Measurements from ENCODE around the gene PHF2.
A peak's percentile ranks its signal among the peaks of the same experiment; 100 is the strongest.

The PHF2 gene

DNA sequence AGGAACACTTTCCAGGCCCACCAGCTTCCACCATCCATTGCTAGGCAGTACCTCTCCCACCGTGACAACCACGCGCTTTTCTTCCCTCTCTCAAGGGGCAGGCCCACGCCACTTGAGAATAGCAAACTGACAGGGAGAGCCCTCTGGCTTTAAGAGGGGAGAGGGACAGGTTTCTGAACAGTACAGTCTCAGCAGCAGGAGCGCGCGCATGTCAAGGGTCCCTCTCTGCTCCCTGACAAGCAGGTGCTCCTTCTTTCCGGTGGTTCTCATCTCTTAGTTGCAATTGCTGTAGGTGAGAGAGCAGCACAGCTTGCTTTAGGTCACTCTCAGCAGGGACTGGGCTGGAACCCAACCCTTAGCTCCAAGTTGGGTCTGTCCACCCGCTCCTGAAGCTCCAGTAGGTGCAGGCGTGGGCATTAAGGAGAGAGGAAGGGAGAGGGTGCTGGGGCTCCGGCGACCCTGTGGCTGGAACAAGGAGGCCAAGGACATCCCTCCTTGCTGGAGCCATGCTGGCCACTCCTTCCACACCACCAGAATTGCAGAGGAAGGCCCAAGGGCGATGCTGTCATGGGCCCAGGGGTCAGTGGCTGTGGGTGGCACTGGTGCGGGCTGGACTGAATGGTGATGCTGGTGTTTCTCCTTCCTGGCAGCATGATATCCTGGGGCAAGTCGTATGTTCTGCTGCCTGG is 9.0 kb upstream of the PHF2 start:
- peak overlapping the region; percentile 96 for H3K9ac ChIP-seq
- H3K27me3 ChIP-seq: no peaks in the 10 kb centered on the region
- no peak for TF ChIP-seq Cebpa-rat (IDR thresholded peaks at IDR 0.05)
- peak overlapping the region; percentile 97 for H3K27ac ChIP-seq
- peaks cover 17% of the 10 kb centered on the region for H3K4me1 ChIP-seq
- peaks cover 15% of the 10 kb centered on the region for H3K9me3 ChIP-seq
- peak overlapping the region; percentile 98 for H3K4me2 ChIP-seq
- peaks cover 22% of the 10 kb centered on the region for H3K36me3 ChIP-seq
- no peaks in the 10 kb centered on the region; the same call in 1 of the 2 replicates for H4K20me1 ChIP-seq
- peak overlapping the region; percentile 72 for H3K4me3 ChIP-seq

DNA sequence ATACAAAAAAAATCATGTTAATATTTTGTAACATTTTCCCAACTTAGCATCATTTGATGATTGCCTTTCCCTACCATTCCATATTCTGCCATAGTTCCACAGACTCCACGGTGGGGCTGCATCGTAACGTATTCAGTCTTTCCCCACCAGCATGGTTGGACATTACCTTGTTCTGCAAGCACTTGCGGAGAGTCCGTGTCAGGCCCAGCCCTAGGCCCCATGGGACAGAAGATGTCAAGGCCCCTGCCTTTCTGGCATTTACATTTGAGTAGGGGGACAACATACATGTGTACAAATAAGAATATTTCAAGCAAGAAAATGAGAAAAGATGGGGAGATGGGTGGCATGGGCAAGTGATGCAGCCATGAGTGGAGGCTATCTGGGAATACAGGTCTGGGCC is 8.2 kb upstream of the PHF2 start:
- Histone ChIP-seq H3K4me2 (no peak overlapping the region), H3K36me3 (peaks cover 14% of the 10 kb centered on the region), H4K20me1 (no peaks in the 10 kb centered on the region; the same call in 1 of the 2 replicates), H3K9ac (no peak overlapping the region), H3K27me3 (no peaks in the 10 kb centered on the region), H3K4me1 (peaks cover 17% of the 10 kb centered on the region), H3K9me3 (peaks cover 15% of the 10 kb centered on the region), H3K27ac (no peak overlapping the region), H3K4me3 (no peak overlapping the region)
- TF ChIP-seq Cebpa-rat (IDR thresholded peaks at IDR 0.05): no peak

DNA sequence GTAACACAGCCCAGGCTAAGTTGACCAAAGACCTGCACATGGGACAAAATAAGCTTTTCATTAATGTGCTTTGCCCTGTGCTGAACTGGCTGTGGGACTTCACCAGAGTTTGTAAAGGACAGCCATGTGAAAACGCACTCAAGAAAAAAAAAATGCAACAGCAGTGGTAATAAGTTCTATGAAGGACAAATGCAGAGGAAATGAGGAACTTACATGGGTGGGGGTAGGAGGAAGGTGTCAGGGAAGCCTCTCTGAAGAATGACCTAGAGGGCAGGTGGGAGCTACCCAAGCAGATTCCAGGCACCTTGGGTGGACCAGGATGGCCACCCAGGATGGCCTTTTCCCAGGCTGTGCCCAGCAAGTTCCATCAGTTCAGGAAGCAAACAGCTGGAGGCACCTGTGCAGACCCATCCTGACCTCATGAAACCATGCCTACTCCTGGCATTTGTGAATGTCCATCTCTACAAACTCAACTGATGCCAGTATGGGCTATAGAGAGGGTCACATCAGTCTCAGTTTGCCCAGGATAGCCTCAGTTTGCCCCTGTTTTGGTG is 6.7 kb upstream of the PHF2 start:
- Histone ChIP-seq H3K9me3 (peaks cover 15% of the 10 kb centered on the region), H3K4me3 (no peak overlapping the region), H3K9ac (no peak overlapping the region), H3K4me2 (no peak overlapping the region), H4K20me1 (no peaks in the 10 kb centered on the region), H3K4me1 (peaks cover 22% of the 10 kb centered on the region), H3K27me3 (no peaks in the 10 kb centered on the region), H3K36me3 (no peaks in the 10 kb centered on the region), H3K27ac (no peak overlapping the region)
- no peak for TF ChIP-seq Cebpa-rat (IDR thresholded peaks at IDR 0.05)

DNA sequence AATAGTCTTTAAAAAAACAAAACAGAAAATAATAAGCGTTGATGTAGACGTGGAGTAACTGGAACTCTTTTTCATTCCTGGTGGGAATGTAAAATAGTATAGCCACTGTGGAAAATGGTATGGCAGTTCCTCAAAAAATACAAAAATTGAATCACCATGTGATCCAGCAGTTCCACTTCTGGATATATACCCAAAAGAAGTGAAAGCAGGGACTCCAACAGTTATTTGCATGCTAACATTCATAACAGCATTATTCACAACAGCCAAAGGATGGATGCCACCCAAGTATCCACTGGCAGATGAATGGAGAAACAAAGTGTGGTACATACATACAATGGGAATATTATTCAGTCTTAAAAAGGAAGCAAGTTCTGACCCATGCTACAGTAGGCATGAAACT is 4.2 kb upstream of the PHF2 start:
- Histone ChIP-seq H3K27me3 (no peaks in the 10 kb centered on the region), H3K36me3 (no peaks in the 10 kb centered on the region), H3K9ac (no peak overlapping the region), H3K9me3 (peaks cover 15% of the 10 kb centered on the region), H3K4me2 (no peak overlapping the region), H4K20me1 (no peaks in the 10 kb centered on the region; the same call in 1 of the 2 replicates), H3K4me1 (peaks cover 21% of the 10 kb centered on the region), H3K27ac (no peak overlapping the region), H3K4me3 (no peak overlapping the region)
- no peak for TF ChIP-seq Cebpa-rat (IDR thresholded peaks at IDR 0.05)

DNA sequence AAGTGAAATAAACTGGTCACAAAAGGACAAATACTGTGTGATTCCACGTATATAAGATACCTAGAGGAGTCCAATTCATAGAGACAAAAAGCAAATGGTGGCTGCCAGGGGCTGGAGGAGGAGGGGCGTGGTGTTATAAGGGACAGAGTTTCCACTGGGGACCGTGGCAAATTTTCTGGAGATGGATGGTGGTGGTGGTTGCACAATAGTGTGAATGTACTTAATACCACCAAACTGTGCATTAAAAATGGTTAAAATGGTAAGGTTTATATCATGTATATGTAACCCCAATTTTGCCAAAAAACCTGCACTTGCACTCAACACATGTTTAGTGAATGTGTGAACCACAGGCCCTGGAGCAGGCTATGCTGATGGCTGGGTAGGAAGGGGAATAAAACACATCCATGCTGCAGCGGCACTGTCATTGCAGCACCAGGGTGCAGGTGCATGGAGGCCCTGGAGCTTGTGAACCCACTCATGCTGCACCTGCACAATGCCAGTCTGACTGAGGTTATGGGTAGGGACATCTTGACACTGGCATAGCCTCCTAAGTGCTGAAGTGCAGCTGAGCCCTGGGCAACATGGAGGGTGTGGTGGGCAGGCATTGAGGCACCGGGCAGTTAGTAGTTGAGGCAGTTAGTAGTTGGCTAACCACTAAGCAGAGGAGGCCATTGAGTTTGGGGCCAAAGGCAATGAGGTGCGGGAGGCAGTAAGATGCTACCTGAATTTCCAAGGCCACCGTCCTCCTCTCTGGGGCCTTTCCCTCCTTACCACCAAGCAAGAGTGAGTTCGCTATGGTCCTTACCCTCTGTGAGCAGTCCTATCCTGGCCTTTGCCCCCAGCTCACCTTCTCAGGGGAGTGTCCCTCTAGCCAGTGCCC is 3.5 kb upstream of the PHF2 start:
- no peak for TF ChIP-seq Cebpa-rat (IDR thresholded peaks at IDR 0.05)
- Histone ChIP-seq H3K9me3 (peaks cover 15% of the 10 kb centered on the region), H3K4me2 (no peak overlapping the region), H3K4me3 (no peak overlapping the region), H3K4me1 (peaks cover 20% of the 10 kb centered on the region), H3K27ac (no peak overlapping the region), H4K20me1 (peaks cover 5% of the 10 kb centered on the region), H3K27me3 (no peaks in the 10 kb centered on the region), H3K9ac (no peak overlapping the region), H3K36me3 (no peaks in the 10 kb centered on the region)

DNA sequence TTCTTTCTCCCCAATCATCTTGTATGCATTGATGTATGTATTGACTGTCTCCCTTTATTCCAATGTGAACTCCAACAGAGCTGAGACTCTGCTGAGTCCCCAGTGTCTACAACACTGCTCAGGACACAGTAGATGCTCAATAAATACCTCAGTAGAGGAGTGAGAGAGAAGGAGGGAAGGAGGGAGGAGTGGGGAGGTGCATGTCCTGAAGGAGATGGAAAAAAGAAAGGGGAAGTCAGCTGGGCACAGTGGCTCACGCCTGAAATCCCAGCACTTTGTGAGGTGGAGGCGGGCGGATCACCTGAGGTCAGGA is 2.9 kb upstream of the PHF2 start:
- Histone ChIP-seq H3K27ac (no peak overlapping the region), H3K4me1 (peaks cover 26% of the 10 kb centered on the region), H3K9me3 (peaks cover 15% of the 10 kb centered on the region), H4K20me1 (peaks cover 11% of the 10 kb centered on the region), H3K4me3 (no peak overlapping the region), H3K9ac (no peak overlapping the region), H3K4me2 (no peak overlapping the region), H3K27me3 (no peaks in the 10 kb centered on the region), H3K36me3 (no peaks in the 10 kb centered on the region)
- TF ChIP-seq Cebpa-rat (IDR thresholded peaks at IDR 0.05): no peak

DNA sequence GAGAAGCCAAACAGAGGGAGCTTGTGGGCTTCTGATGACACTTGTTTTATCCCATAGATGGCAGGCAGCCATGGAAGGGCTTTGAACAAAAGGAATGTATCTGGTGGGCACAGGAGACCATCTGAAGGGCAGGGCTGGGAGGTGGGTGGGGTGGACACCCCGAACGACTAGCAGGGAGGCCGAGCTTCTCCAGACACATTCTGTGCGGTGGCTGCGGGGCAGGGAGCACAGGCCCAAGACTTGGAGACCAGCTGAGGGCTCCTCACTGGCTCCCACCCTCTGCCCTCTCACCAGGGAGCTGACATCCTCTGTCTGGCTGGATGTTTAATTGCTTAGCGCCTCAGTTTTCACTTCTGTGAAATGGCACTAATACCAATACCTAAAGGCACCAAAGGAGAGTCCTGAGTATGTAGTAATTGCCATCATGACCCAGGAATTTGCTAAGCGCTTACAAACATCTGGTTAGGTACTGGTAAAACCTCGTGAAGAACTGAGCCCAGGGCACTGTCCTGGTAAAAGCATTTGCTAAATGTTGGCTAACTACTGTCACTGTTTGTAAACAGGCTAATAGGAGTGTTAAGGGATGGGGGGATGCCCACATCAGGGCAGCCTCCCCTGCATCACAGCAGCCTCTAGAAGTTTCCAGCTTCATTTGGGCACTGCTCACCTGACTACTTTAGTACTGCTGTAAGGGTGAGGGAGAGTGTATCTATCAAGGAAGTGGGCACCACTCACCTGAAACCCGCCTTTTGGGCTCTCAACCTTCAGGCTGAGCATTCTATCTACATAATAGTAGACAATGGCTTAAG is 2.1 kb upstream of the PHF2 start:
- Histone ChIP-seq H3K9ac (no peak overlapping the region), H3K9me3 (peaks cover 15% of the 10 kb centered on the region), H3K4me2 (peak overlapping the region; percentile 100), H3K27me3 (no peaks in the 10 kb centered on the region), H3K27ac (no peak overlapping the region), H3K4me3 (no peak overlapping the region; the same call in 1 of the 2 replicates), H4K20me1 (peaks cover 20% of the 10 kb centered on the region), H3K4me1 (peaks cover 34% of the 10 kb centered on the region), H3K36me3 (no peaks in the 10 kb centered on the region)
- TF ChIP-seq Cebpa-rat (IDR thresholded peaks at IDR 0.05): no peak

DNA sequence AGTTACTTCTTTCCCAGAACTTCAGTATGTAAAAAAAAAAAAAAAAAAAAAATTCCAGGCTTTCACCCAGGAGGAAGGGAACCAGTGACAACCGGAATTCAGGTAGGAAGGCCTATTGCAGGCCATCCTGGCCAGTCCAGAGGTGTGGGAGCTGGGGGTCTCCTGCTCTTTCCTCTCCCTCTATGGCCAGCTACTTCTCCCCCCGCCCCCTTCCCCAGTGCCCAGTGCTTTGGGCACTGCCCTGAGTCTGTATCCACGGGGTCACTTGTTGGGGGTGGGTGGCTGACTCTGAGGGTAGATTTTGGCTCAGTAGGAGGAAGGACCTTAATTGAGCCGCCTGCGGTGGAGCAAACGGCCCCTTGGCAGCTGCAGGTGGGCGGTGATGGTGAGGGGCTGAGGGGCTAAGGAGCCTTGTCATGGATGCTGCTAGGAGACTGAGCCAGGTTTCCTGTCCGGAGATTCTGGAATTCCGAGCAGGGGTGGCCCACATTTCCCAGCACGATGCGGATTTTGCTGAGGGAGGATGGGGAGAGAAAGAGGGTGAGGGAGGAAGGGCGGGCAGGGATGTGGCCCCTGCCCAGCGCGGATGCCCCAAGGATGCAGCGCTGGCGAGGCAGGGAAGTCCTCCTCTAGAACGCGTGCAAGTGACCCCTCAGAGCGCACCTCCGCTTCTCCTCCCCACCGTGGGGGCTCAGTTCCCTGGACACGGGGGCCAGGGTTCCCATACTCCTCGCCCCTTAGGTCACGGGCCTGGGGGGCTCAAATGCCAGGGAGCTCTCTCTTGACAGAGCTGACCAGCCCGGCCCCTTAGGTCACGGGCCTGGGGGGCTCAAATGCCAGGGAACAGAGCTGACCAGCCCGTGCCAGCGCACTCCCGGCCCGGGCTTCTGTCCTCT is 1.2 kb upstream of the PHF2 start:
- Histone ChIP-seq H3K4me2 (peak overlapping the region; percentile 100), H3K27ac (peak overlapping the region; percentile 97), H4K20me1 (peaks cover 28% of the 10 kb centered on the region), H3K4me3 (peak overlapping the region; percentile 89), H3K27me3 (no peaks in the 10 kb centered on the region), H3K36me3 (no peaks in the 10 kb centered on the region), H3K4me1 (peaks cover 39% of the 10 kb centered on the region), H3K9ac (peak overlapping the region; percentile 96), H3K9me3 (peaks cover 15% of the 10 kb centered on the region)
- no peak for TF ChIP-seq Cebpa-rat (IDR thresholded peaks at IDR 0.05)

Measured in BLaER1 (cell line).